GM12878 (cell line): ENCODE data around the gene IL18R1. TPM values are rescaled to one million over a fixed set of nuclear protein-coding genes. Genes with fewer than 3 reads are reported as not detected.

ENCODE experiments used
- ATAC-seq: fragments of 200-7000 bp; cut with Tn5 transposase; 3 replicates; pipeline ENCODE4 v1.9.1; 2020; ENCODE audit warnings: mild to moderate bottlenecking, moderate library complexity
- BruUV-seq: library from RNA; stranded (reverse); fragments of 400-500 nt; replicated peaks from 2 replicates; lab custom pipeline; 2021; lab: Mats Ljungman, UMichigan
- CTCF ChIA-PET: fragments of 300-600 bp; sonication (Branson Sonifier 250); formaldehyde crosslinking; extraction: SDS; loops from one replicate; lab custom pipeline; 2021; ENCODE audit warnings: inconsistent platforms; lab: Yijun Ruan, JAX
- POLR2A ChIA-PET: fragments of 350-600 bp; formaldehyde crosslinking; extraction: SDS; loops from one replicate; lab custom pipeline; 2021; ENCODE audit warnings: inconsistent platforms; lab: Charles Lee
- RAD21 ChIA-PET: fragments of 300-600 bp; sonication (Branson Sonifier 250); formaldehyde crosslinking; loops from one replicate; lab custom pipeline; 2023; ENCODE audit warnings: antibody characterized with exemption; ENCODE audit not compliant: unreplicated experiment; lab: Charles Lee
- SMC1A ChIA-PET: fragments of 300-600 bp; sonication (Branson Sonifier 250); formaldehyde crosslinking; loops from one replicate; lab custom pipeline; 2023; ENCODE audit not compliant: unreplicated experiment, uncharacterized antibody; lab: Charles Lee
- DNase-seq: peaks from one replicate; pipeline ENCODE4 v3.0.0-alpha.2; 2011; ENCODE audit warnings: low read depth, low spot score
- FAIRE-seq: peaks from 3 replicates; lab custom pipeline; 2011; peaks lifted over from hg19 to GRCh38; lab: Jason Lieb, UNC
- H2AFZ ChIP-seq: 2 replicates; pipeline ENCODE4 v1.6.0; 2011; ENCODE audit warnings: low read depth, low read length, control low read depth; ENCODE audit not compliant: control insufficient read depth
- H3K27ac ChIP-seq: 2 replicates; pipeline ENCODE4 v1.5.1; 2011; ENCODE audit warnings: control low read depth; ENCODE audit not compliant: control insufficient read depth, insufficient read depth
- H3K27me3 ChIP-seq, 2 experiments: replicated peaks in 1 of 2; 2 replicates each; pipeline versions ENCODE4 v1.6.0 to v1.6.1; 2011; ENCODE audit warnings: low read length in 1 of 2; ENCODE audit not compliant: control insufficient read depth in 2 of 2, insufficient read depth in 2 of 2
- H3K36me3 ChIP-seq, 2 experiments: 2 replicates each; pipeline ENCODE4 v1.5.1; 2011; ENCODE audit warnings: low read length in 1 of 2; ENCODE audit not compliant: control insufficient read depth in 2 of 2, insufficient read depth in 2 of 2
- H3K4me1 ChIP-seq: 2 replicates; pipeline ENCODE4 v1.6.1; 2011; ENCODE audit warnings: mild to moderate bottlenecking, low read length, moderate library complexity, mixed read lengths; ENCODE audit not compliant: control insufficient read depth, insufficient read depth
- H3K4me2 ChIP-seq: 2 replicates; pipeline ENCODE4 v1.6.0; 2011; ENCODE audit warnings: control low read depth; ENCODE audit not compliant: control insufficient read depth, insufficient read depth
- H3K4me3 ChIP-seq: fragments of 200-600 bp; sonication (generic); 2 replicates; pipeline ENCODE4 v1.5.1; 2016
- H3K79me2 ChIP-seq: 2 replicates; pipeline ENCODE4 v1.6.0; 2011; ENCODE audit warnings: low read length; ENCODE audit not compliant: control insufficient read depth, insufficient read depth
- H3K9ac ChIP-seq: 2 replicates; pipeline ENCODE4 v1.8.0; 2011; ENCODE audit warnings: low read length, control low read depth, mixed read lengths; ENCODE audit not compliant: control insufficient read depth, insufficient read depth
- H3K9me3 ChIP-seq: replicated peaks from 3 replicates; pipeline ENCODE4 v1.5.1; 2011; ENCODE audit warnings: mild to moderate bottlenecking, low read length; ENCODE audit not compliant: control insufficient read depth, insufficient read depth
- H4K20me1 ChIP-seq: 2 replicates; pipeline ENCODE4 v1.6.0; 2011; ENCODE audit not compliant: control insufficient read depth, insufficient read depth
- ATF7 ChIP-seq: fragments of 450-650 bp; IDR thresholded peaks from 2 replicates; pipeline ENCODE4 v1.6.1; 2016; ENCODE audit warnings: low read depth, mild to moderate bottlenecking
- BACH1 ChIP-seq: fragments of 450-650 bp; IDR thresholded peaks from 2 replicates; pipeline ENCODE4 v1.6.1; 2017; ENCODE audit warnings: mild to moderate bottlenecking, borderline replicate concordance
- BCL11A ChIP-seq: IDR thresholded peaks from 2 replicates; pipeline ENCODE4 v1.6.1; 2011; ENCODE audit warnings: low read depth, low read length
- CBX3 ChIP-seq: fragments of 200-600 bp; sonication (generic); IDR thresholded peaks from 2 replicates; pipeline ENCODE4 v1.6.1; 2016; ENCODE audit warnings: low read depth, borderline replicate concordance
- CREM ChIP-seq: IDR thresholded peaks from 2 replicates; pipeline ENCODE4 v1.6.1; 2014; ENCODE audit warnings: antibody characterized with exemption, low read depth
- EGR1 ChIP-seq, 2 experiments: IDR thresholded peaks; 1 replicate in 1 of 2; 2 replicates in 1 of 2; pipeline ENCODE4 v1.6.1; 2011 to 2012; ENCODE audit warnings: low read depth in 2 of 2, low read length in 2 of 2, borderline replicate concordance in 1 of 2, mild to moderate bottlenecking in 1 of 2, moderate library complexity in 1 of 2
- FOXM1 ChIP-seq: IDR thresholded peaks from 2 replicates; pipeline ENCODE4 v1.6.1; 2012; ENCODE audit warnings: low read depth, mild to moderate bottlenecking, inconsistent platforms, low read length, moderate library complexity
- HDAC2 ChIP-seq: fragments of 200-600 bp; sonication (generic); IDR thresholded peaks from 2 replicates; pipeline ENCODE4 v1.6.1; 2017
- IKZF1 ChIP-seq: fragments of 450-650 bp; conservative IDR thresholded peaks from 2 replicates; pipeline ENCODE4 v1.6.1; 2017; ENCODE audit warnings: antibody characterized with exemption, mild to moderate bottlenecking
- IKZF2 ChIP-seq, 2 experiments: fragments of 450-650 bp; IDR thresholded peaks; 2 replicates each; pipeline ENCODE4 v1.6.1; 2017; ENCODE audit warnings: mild to moderate bottlenecking in 2 of 2, moderate library complexity in 2 of 2
- IRF4 ChIP-seq: IDR thresholded peaks from 2 replicates; pipeline ENCODE4 v1.6.1; 2011; ENCODE audit warnings: low read depth, low read length
- MEF2B ChIP-seq: fragments of 450-650 bp; IDR thresholded peaks from 2 replicates; pipeline ENCODE4 v1.6.1; 2018; ENCODE audit warnings: mild to moderate bottlenecking, moderate library complexity; ENCODE audit not compliant: partially characterized antibody, poor library complexity, severe bottlenecking
- MTA2 ChIP-seq: fragments of 450-650 bp; IDR thresholded peaks from 2 replicates; pipeline ENCODE4 v1.6.1; 2016; ENCODE audit warnings: low read depth, mild to moderate bottlenecking, moderate library complexity
- NR2F1 ChIP-seq: fragments of 450-650 bp; conservative IDR thresholded peaks from 2 replicates; pipeline ENCODE4 v1.6.1; 2017; ENCODE audit warnings: mild to moderate bottlenecking
- PAX5 ChIP-seq: IDR thresholded peaks from 2 replicates; pipeline ENCODE4 v1.6.1; 2011; ENCODE audit warnings: low read depth, low read length, borderline replicate concordance
- POLR2AphosphoS2 ChIP-seq: IDR thresholded peaks from 2 replicates; pipeline ENCODE4 v1.6.1; 2011; ENCODE audit warnings: low read depth, mild to moderate bottlenecking, low read length, improper control_type of control experiment, moderate library complexity
- RUNX3 ChIP-seq: IDR thresholded peaks from 2 replicates; pipeline ENCODE4 v1.6.1; 2012; ENCODE audit warnings: low read length, inconsistent platforms
- SMARCA5 ChIP-seq: fragments of 450-650 bp; IDR thresholded peaks from 2 replicates; pipeline ENCODE4 v1.6.1; 2017; ENCODE audit warnings: mild to moderate bottlenecking
- SREBF2 ChIP-seq: IDR thresholded peaks from 2 replicates; pipeline ENCODE4 v1.6.1; 2012; ENCODE audit warnings: mild to moderate bottlenecking, low read length
- TAF1 ChIP-seq: IDR thresholded peaks from 2 replicates; pipeline ENCODE4 v1.6.1; 2011; ENCODE audit warnings: mild to moderate bottlenecking, low read depth, low read length, borderline replicate concordance
- TCF7 ChIP-seq: IDR thresholded peaks from 2 replicates; pipeline ENCODE4 v1.6.1; 2014; ENCODE audit warnings: antibody characterized with exemption, borderline replicate concordance
- ZBED1 ChIP-seq: IDR thresholded peaks from 2 replicates; pipeline ENCODE4 v1.6.1; 2016; ENCODE audit warnings: borderline replicate concordance
- ZNF274 ChIP-seq: IDR thresholded peaks from one replicate; pipeline ENCODE4 v1.8.0; 2011; ENCODE audit not compliant: insufficient read length, insufficient read depth
- WGBS: methylation state at CpG from one replicate; pipeline ENCODE4 v1.1.6; 2016; ENCODE audit warnings: low lambda C conversion rate; ENCODE audit not compliant: insufficient replicate concordance, insufficient coverage; ENCODE audit errors: missing lambda C conversion rate; 5-methylcytosine and 5-hydroxymethylcytosine counted together
- in situ Hi-C: fragments of 300-500 bp; cut with MboI; formaldehyde crosslinking; loops from 9 replicates; pipeline ENCODE4 v1.14.3; 2018; ENCODE audit warnings: mixed read lengths
- intact Hi-C: fragments of 100-400 bp; cut with micrococcal nuclease; formaldehyde crosslinking; loops from one replicate; pipeline ENCODE4 v1.14.2; 2022; ENCODE audit not compliant: unreplicated experiment
- polyA plus RNA-seq, 11 experiments: library from polyadenylated mRNA; depleted of rRNA in 4 of 11; unstranded in 6 of 11; stranded (reverse) in 5 of 11; fragments of >200 nt; fragmentation: Nextera tagmentation in 4 of 11; fragmentation: Illumina TruSeq in 1 of 11; extraction: Ambion mirVana in 4 of 11; extraction: Trizol in 1 of 11; gene quantifications; 1 replicate in 1 of 11; 2 replicates in 10 of 11; pipeline versions ENCODE4 v1.2.1 to v1.2.3, GENCODE V29; 2011 to 2016; ENCODE audit warnings: inconsistent platforms in 2 of 11, missing spikeins in 2 of 11, low read depth in 1 of 11
- total RNA-seq, 4 experiments: library from RNA; depleted of rRNA in 3 of 4; stranded (reverse); fragments of >200 nt in 3 of 4; fragmentation: Illumina TruSeq in 1 of 4; extraction: Trizol in 1 of 4; gene quantifications; 2 replicates each; pipeline versions ENCODE4 v1.2.1 to v1.2.3, GENCODE V29; 2013 to 2021
- TF ChIP-seq, protein P1 (sequence below): fragments of 450-650 bp; conservative IDR thresholded peaks from 2 replicates; pipeline ENCODE4 v1.6.1; 2017; ENCODE audit warnings: mild to moderate bottlenecking, moderate library complexity
- TF ChIP-seq, protein P2 (sequence below): IDR thresholded peaks from 2 replicates; pipeline ENCODE4 v1.6.1; 2012; ENCODE audit warnings: low read depth, low read length, improper control_type of control experiment

IL18R1 gene
- total and polyA plus RNA-seq, 10 of the 15 experiments (the other 5 are each of a cell fraction or from before 2014, with no cell fraction given) = 3.5 to 15.5 (median 11.1) TPM

DNA sequence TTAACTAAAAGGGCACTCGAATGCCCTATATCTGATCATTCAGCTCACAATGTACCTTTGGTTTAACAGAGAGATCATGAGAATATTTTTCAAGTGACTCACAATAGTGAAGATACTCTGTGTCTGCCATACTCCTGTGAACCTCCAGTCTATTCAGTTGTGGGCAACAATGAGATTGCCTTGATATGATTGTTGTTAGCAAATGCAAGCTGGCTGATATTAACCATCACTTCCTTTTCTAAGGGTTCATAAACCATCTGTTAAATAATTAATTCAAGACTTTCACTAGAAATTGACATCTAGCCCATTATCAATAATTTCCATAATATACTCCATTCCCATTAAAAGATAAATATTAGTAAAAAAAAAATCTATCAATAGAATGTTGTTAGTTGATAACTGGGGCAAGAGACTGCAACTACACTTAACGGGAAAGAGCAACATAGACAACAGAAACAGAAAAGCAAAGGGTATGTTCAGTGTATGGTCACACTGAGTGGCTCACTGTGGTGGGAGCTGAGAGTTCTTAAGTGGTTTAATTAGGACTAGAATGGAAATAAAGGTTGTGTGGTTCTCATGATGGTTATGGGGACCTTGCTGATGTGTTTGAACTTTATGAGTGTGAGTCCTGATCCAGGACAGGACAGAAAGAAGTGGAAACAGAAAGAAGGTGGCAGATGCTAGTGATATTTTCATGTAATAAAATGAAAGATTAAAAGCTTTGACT is 79.2 kb downstream of the IL18R1 start:
- Histone ChIP-seq H3K4me1 (peaks cover 21% of the 10 kb centered on the region), H3K36me3 (no peaks in the 10 kb centered on the region), H3K27ac (peak overlapping the region; percentile 40), H3K9me3 (no peaks in the 10 kb centered on the region; the same call in 1 of the 3 replicates), H3K27me3 (no peaks in the 10 kb centered on the region), H4K20me1 (no peaks in the 10 kb centered on the region), H3K79me2 (no peaks in the 10 kb centered on the region), H3K4me3 (no peak overlapping the region), H2AFZ (no peak overlapping the region), H3K9ac (no peak overlapping the region), H3K4me2 (no peak overlapping the region)
- ChIA-PET RAD21 (interaction anchor here (1.2 to 2.3 kb wide), 9 partner anchors 19 to 551 kb away, joined by 3 to 8 read pairs (median 4); partner anchors contain the start of gene IL18R1), CTCF (interaction anchor here (0.9 to 5.8 kb wide), 10 partner anchors 10 to 429 kb away, joined by 3 to 34 read pairs (median 4); no protein-coding TSS in a partner anchor), POLR2A (interaction anchor here (0.5 to 1.2 kb wide), 3 partner anchors 10 to 422 kb away, joined by 3 to 4 read pairs (median 4); no protein-coding TSS in a partner anchor), SMC1A (interaction anchor here (0.6 to 5.0 kb wide), 14 partner anchors 8 to 1720 kb away, joined by 3 to 24 read pairs (median 4); no protein-coding TSS in a partner anchor)
- intact Hi-C loops = loop anchor here (2.0 to 5.0 kb wide), 2 partner anchors 16 to 353 kb away; no protein-coding TSS in a partner anchor
- no TSS peak for BruUV-seq
- FAIRE-seq (peak; percentile 35), ATAC-seq (peak; percentile 89), DNase-seq (peak; percentile 75)
- in situ Hi-C loops = no loop called here
- WGBS = 32% methylated on average over 2 of the region's 2 CpGs
- no peak for TF ChIP-seq HDAC2
- TF ChIP-seq POLR2AphosphoS2 = no peak
- peak; percentile 80 for TF ChIP-seq RUNX3
- peak; percentile 28; the same call in 1 of the 2 replicates for TF ChIP-seq FOXM1
- TF ChIP-seq ATF7 = 0 out of 2 replicates have a peak, but pooled peaks have one; percentile 16
- TF ChIP-seq BACH1 = no peak
- peak; percentile 93 for TF ChIP-seq MTA2
- no peak for TF ChIP-seq CREM
- no peak for TF ChIP-seq NR2F1
- TF ChIP-seq SREBF2 = no peak
- TF ChIP-seq IKZF2 (IDR thresholded peaks at IDR 0.05) = peak; percentile 58 to 61; a peak in 3 of 4 replicates
- no peak for TF ChIP-seq TCF7
- TF ChIP-seq ZNF274 = no peak
- TF ChIP-seq CBX3 = no peak
- 0 out of 2 replicates have a peak, but pooled peaks have one; percentile 35 for TF ChIP-seq IKZF1
- TF ChIP-seq BCL11A = peak; percentile 89
- TF ChIP-seq IRF4 = 0 out of 2 replicates have a peak, but pooled peaks have one; percentile 14
- TF ChIP-seq PAX5 = peak; percentile 81
- TF ChIP-seq, protein P1, sequence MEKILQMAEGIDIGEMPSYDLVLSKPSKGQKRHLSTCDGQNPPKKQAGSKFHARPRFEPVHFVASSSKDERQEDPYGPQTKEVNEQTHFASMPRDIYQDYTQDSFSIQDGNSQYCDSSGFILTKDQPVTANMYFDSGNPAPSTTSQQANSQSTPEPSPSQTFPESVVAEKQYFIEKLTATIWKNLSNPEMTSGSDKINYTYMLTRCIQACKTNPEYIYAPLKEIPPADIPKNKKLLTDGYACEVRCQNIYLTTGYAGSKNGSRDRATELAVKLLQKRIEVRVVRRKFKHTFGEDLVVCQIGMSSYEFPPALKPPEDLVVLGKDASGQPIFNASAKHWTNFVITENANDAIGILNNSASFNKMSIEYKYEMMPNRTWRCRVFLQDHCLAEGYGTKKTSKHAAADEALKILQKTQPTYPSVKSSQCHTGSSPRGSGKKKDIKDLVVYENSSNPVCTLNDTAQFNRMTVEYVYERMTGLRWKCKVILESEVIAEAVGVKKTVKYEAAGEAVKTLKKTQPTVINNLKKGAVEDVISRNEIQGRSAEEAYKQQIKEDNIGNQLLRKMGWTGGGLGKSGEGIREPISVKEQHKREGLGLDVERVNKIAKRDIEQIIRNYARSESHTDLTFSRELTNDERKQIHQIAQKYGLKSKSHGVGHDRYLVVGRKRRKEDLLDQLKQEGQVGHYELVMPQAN = no peak
- peak; percentile 55 for TF ChIP-seq MEF2B
- TF ChIP-seq, protein P2, sequence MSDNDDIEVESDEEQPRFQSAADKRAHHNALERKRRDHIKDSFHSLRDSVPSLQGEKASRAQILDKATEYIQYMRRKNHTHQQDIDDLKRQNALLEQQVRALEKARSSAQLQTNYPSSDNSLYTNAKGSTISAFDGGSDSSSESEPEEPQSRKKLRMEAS = no peak
- no peak for TF ChIP-seq SMARCA5
- no peak for TF ChIP-seq ZBED1
- TF ChIP-seq EGR1 (IDR thresholded peaks at IDR 0.05; ENCODE audit: borderline replicate concordance in 1 of 2, low read depth in 2 of 2, low read length in 2 of 2) = no peak
- no peak for TF ChIP-seq TAF1
